HepG2 (cell line): ENCODE measurements around the gene SGSM1.

Experiments
- EP300 ChIP-seq, 3 experiments: sonication (generic) in 1 of 3; formaldehyde crosslinking in 1 of 3; IDR thresholded peaks; 2 replicates each; pipeline versions ENCODE4 v1.5.1 to v1.6.1; 2011 to 2020; ENCODE audit warnings: low read depth in 2 of 3, low read length in 2 of 3, borderline replicate concordance in 1 of 3, improper control_type of control experiment in 1 of 3, mild to moderate bottlenecking in 1 of 3, missing genetic modification reagents in 1 of 3, moderate library complexity in 1 of 3
- GABPA ChIP-seq, 2 experiments: IDR thresholded peaks; 2 replicates each; pipeline ENCODE4 v1.6.1; 2011 to 2016; ENCODE audit warnings: low read depth in 2 of 2, low read length in 1 of 2, missing biosample characterization in 1 of 2, missing genetic modification characterization in 1 of 2
- MAFF ChIP-seq: IDR thresholded peaks from 2 replicates; pipeline ENCODE4 v1.6.1; 2011; ENCODE audit warnings: low read depth, low read length, improper control_type of control experiment
- MAX ChIP-seq: IDR thresholded peaks from 2 replicates; pipeline ENCODE4 v1.6.1; 2012; ENCODE audit warnings: inconsistent platforms
- REST ChIP-seq, 2 experiments: IDR thresholded peaks; 2 replicates each; pipeline ENCODE4 v1.6.1; 2011 to 2012; ENCODE audit warnings: low read length in 2 of 2, borderline replicate concordance in 1 of 2, low read depth in 1 of 2, mild to moderate bottlenecking in 1 of 2, moderate library complexity in 1 of 2
- SP1 ChIP-seq, 2 experiments: fragments of 450-650 bp in 1 of 2; sonication (generic) in 1 of 2; formaldehyde crosslinking in 1 of 2; IDR thresholded peaks; 2 replicates each; pipeline versions ENCODE4 v1.4.0 to v1.6.1; 2016 to 2020; ENCODE audit warnings: missing genetic modification reagents in 1 of 2
- ZNF138 ChIP-seq: sonication (generic); formaldehyde crosslinking; IDR thresholded peaks from 2 replicates; pipeline ENCODE4 v1.5.0; 2020; ENCODE audit warnings: mild to moderate bottlenecking, low read depth, missing genetic modification reagents
- ZNF350 ChIP-seq: sonication (generic); formaldehyde crosslinking; IDR thresholded peaks from 2 replicates; pipeline ENCODE4 v1.4.0; 2020; ENCODE audit warnings: mild to moderate bottlenecking, low read depth, missing genetic modification reagents, borderline replicate concordance

- no peak for TF ChIP-seq MAFF
- TF ChIP-seq GABPA (IDR thresholded peaks at IDR 0.05; ENCODE audit: low read depth, low read length): no peak
- TF ChIP-seq GABPA (CRISPR knock-in tag; IDR thresholded peaks at IDR 0.05; ENCODE audit: low read depth): no peak
- TF ChIP-seq MAX: no peak
- TF ChIP-seq ZNF350: no peak
- no peak for TF ChIP-seq ZNF138
- TF ChIP-seq SP1 (IDR thresholded peaks at IDR 0.05): no peak
- TF ChIP-seq SP1 (CRISPR knock-in tag; IDR thresholded peaks at IDR 0.05): no peak
- TF ChIP-seq REST (IDR thresholded peaks at IDR 0.05; ENCODE audit: borderline replicate concordance in 1 of 2, low read depth in 1 of 2, low read length in 2 of 2): no peak
- no peak for TF ChIP-seq EP300 (IDR thresholded peaks at IDR 0.05; ENCODE audit: low read depth in 2 of 2, low read length in 2 of 2)
- TF ChIP-seq EP300 (CRISPR knock-in tag; IDR thresholded peaks at IDR 0.05; ENCODE audit: borderline replicate concordance): no peak
These were observed 28.0 kb downstream of the SGSM1 start for GRCh38 chr22:24833881-24834495.
